ENCODE data around the gene NHSL2. TPM values are rescaled to one million over a fixed set of nuclear protein-coding genes. Genes with fewer than 3 reads are reported as not detected.

Gene NHSL2
- total and polyA plus RNA-seq, 4 experiments from 2014 or later: 8.1 to 27.2 (median 10.6) TPM

DNA sequence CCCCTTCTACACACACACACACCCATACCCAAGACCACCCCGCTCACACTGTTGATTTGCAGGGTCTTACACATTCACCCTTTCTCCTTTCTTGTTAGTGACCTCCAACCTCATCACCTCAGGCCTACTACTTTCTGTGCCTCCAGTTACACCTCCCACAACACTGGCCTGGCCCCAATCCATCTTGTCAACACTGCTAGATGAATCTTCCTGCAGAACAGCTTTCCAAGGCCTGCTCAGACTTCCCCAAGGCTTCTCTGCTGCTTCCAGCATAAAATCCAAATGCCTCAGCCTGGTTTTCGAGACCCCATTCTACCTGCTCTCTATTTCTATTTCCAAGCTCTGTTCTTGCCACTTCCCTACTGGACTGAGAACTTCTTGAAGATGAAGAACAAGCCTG is 79.9 kb downstream of the NHSL2 start:
- Histone ChIP-seq H3K9me3 (ENCODE audit: control insufficient read depth in 1 of 2, low read length in 2 of 2) (no peaks in the 10 kb centered on the region), H3K36me3 (ENCODE audit: insufficient read depth, low read length) (no peaks in the 10 kb centered on the region), H3K27ac (ENCODE audit: low read depth, low read length) (no peak overlapping the region), H3K4me1 (ENCODE audit: insufficient read depth, low read length) (peaks cover 19% of the 10 kb centered on the region), H3K27me3 (ENCODE audit: insufficient read depth, low read length) (no peaks in the 10 kb centered on the region), H3K4me3 (ENCODE audit: low read length in 2 of 2) (no peak overlapping the region)
- peaks cover 5 to 33% (median 13%) of the 10 kb centered on the region in 4 donors for H3K4me1 Mint-ChIP-seq
- H3K36me3 Mint-ChIP-seq: no peaks in the 10 kb centered on the region
- no peaks in the 10 kb centered on the region for H3K9me3 Mint-ChIP-seq
- peak overlapping the region in 1 of 7 donors; percentile 29 for H3K27ac Mint-ChIP-seq
- ChIA-PET POLR2A (ENCODE audit: partially characterized antibody) (no interaction called here), CTCF (ENCODE audit: partially characterized antibody) (no interaction called here)
- intact Hi-C loops (cut with micrococcal nuclease): no loop called here
- no peak overlapping the region for H3K4me3 Mint-ChIP-seq
- DNase-seq: no peak
- no peaks in the 10 kb centered on the region for H3K27me3 Mint-ChIP-seq

DNA sequence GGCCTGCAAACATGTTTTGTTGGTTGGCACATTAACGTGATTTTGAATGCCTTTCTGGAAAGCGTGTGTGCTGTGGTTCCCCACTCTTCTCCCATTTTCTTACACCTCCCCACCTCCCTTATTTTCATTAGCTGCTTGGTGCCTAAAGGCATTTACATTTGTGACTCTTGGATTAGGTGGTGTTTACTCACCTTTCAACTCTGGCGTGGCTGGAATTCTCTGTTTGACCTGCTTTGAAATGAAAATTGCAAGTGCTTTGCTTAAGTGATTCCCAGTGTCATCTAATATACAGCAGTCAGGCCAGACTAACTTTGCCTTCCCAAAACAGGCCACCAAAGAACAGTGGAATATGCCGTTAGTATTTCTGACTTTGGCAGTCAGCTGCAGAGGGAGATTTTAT is 80.5 kb downstream of the NHSL2 start:
- ChIA-PET CTCF (ENCODE audit: partially characterized antibody) (no interaction called here), POLR2A (ENCODE audit: partially characterized antibody) (no interaction called here)
- Histone ChIP-seq H3K9me3 (ENCODE audit: control insufficient read depth in 1 of 2, low read length in 2 of 2) (no peaks in the 10 kb centered on the region), H3K27me3 (ENCODE audit: insufficient read depth, low read length) (no peaks in the 10 kb centered on the region), H3K36me3 (ENCODE audit: insufficient read depth, low read length) (no peaks in the 10 kb centered on the region), H3K4me1 (ENCODE audit: insufficient read depth, low read length) (peaks cover 19% of the 10 kb centered on the region), H3K27ac (ENCODE audit: low read depth, low read length) (no peak overlapping the region), H3K4me3 (ENCODE audit: low read length in 2 of 2) (no peak overlapping the region)
- DNase-seq: no peak
- Mint-ChIP-seq H3K27ac (no peak overlapping the region), H3K4me3 (no peak overlapping the region), H3K27me3 (no peaks in the 10 kb centered on the region), H3K36me3 (no peaks in the 10 kb centered on the region), H3K9me3 (no peaks in the 10 kb centered on the region), H3K4me1 (peaks cover 5 to 33% (median 13%) of the 10 kb centered on the region in 4 donors)
- intact Hi-C loops (cut with micrococcal nuclease): no loop called here

DNA sequence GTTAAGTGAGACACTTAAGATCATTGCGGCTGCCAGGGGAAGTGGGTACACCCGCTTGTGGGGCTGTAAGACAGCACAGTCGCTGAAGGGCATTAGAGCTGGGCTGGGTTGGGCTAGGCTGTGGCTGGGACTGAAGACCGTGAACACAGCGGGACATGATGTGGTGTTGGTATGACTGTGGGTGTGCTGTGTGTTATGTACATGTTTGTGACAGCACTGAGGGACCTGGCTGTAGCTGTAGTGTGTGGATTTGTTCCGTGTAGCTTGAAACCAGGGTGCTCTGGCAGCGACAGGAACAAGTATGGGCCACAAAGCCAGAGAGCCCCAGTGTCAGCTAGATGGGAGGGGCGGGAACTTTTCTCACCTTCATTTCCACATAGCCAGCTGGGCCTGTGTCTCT is 82.1 kb downstream of the NHSL2 start:
- H3K36me3 ChIP-seq (ENCODE audit: insufficient read depth, low read length): no peaks in the 10 kb centered on the region
- CTCF ChIA-PET (ENCODE audit: partially characterized antibody): interaction anchor here (0.7 to 1.8 kb wide), 4 partner anchors 9 to 139 kb away, joined by 3 to 6 read pairs (median 4); partner anchors contain the start of gene RTL5
- Mint-ChIP-seq H3K27ac (peak overlapping the region; percentile 57 to 86 (median 79)), H3K4me3 (peak overlapping the region in 6 of 8 donors; percentile 17 to 61 (median 51)), H3K36me3 (no peaks in the 10 kb centered on the region), H3K9me3 (no peaks in the 10 kb centered on the region), H3K27me3 (no peaks in the 10 kb centered on the region), H3K4me1 (peaks cover 5 to 33% (median 13%) of the 10 kb centered on the region in 4 donors)
- H3K4me1 ChIP-seq (ENCODE audit: insufficient read depth, low read length): peaks cover 19% of the 10 kb centered on the region
- POLR2A ChIA-PET (ENCODE audit: partially characterized antibody): interaction anchor here (1.0 to 1.6 kb wide), 5 partner anchors 26 to 189 kb away, joined by 3 to 6 read pairs (median 4); partner anchors contain the start of genes PIN4 and RTL5
- H3K27me3 ChIP-seq (ENCODE audit: insufficient read depth, low read length): no peaks in the 10 kb centered on the region
- DNase-seq: peak; percentile 55 to 81 (median 60)
- H3K9me3 ChIP-seq (ENCODE audit: control insufficient read depth in 1 of 2, low read length in 2 of 2): no peaks in the 10 kb centered on the region
- H3K27ac ChIP-seq (ENCODE audit: low read depth, low read length): peak overlapping the region; percentile 9
- H3K4me3 ChIP-seq (ENCODE audit: low read length in 2 of 2): no peak overlapping the region
- intact Hi-C loops (cut with micrococcal nuclease): no loop called here

DNA sequence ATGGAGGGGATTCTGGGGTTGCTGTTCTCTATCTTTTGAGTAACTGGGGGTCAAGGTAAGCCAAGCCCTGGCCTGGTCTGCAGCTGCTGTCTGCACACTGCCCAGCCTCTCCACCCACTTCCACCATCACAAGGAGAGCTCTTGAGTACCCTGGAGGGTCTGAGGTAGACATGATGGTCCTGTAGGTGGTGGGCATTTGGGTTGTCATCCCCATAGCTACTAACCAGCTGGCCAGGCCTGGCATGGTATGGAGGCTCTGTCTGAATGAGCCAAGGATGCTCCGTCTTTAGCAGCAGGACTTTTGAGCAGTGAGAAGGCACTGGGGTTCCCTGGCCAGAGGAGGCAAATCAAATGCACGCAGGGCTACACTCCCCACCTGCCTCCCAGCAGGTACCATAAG is 82.7 kb downstream of the NHSL2 start:
- POLR2A ChIA-PET (ENCODE audit: partially characterized antibody): interaction anchor here (1.0 to 1.6 kb wide), 4 partner anchors 25 to 188 kb away, joined by 3 to 6 read pairs (median 5); partner anchors contain the start of genes PIN4 and RTL5
- Mint-ChIP-seq H3K9me3 (no peaks in the 10 kb centered on the region), H3K4me3 (no peak overlapping the region), H3K4me1 (peaks cover 5 to 33% (median 13%) of the 10 kb centered on the region in 4 donors), H3K27ac (peak overlapping the region in 5 of 7 donors; percentile 17 to 86 (median 53)), H3K27me3 (no peaks in the 10 kb centered on the region), H3K36me3 (no peaks in the 10 kb centered on the region)
- CTCF ChIA-PET (ENCODE audit: partially characterized antibody): interaction anchor here (1.1 to 1.8 kb wide), 3 partner anchors 29 to 139 kb away, joined by 3 to 6 read pairs (median 4); partner anchors contain the start of gene RTL5
- Histone ChIP-seq H3K9me3 (ENCODE audit: control insufficient read depth in 1 of 2, low read length in 2 of 2) (no peaks in the 10 kb centered on the region), H3K4me1 (ENCODE audit: insufficient read depth, low read length) (peaks cover 19% of the 10 kb centered on the region), H3K36me3 (ENCODE audit: insufficient read depth, low read length) (no peaks in the 10 kb centered on the region), H3K27me3 (ENCODE audit: insufficient read depth, low read length) (no peaks in the 10 kb centered on the region), H3K27ac (ENCODE audit: low read depth, low read length) (peak overlapping the region; percentile 9), H3K4me3 (ENCODE audit: low read length in 2 of 2) (no peak overlapping the region)
- intact Hi-C loops (cut with micrococcal nuclease): no loop called here
- DNase-seq: no peak

DNA sequence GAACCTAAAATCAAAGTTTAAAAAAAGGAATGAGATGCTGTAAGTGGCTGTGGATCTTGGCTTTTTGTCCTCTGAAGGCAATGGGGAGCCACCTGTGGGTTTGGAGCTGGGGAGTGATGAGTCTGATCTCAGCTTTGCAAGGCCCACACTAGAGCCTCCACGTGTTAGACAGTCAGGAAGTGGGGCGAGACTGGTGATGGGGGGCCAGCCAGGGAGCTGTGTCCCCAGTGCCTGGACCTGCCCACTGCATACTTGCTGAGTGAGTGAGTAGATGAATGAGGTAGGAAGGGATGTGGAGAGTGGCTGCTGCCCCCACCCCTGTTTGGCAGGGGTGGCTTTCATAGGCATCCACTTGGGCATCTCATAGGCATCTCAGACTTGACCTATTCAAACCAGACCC is 84.0 kb downstream of the NHSL2 start:
- no peak overlapping the region for H3K4me3 Mint-ChIP-seq
- H3K27me3 Mint-ChIP-seq: no peaks in the 10 kb centered on the region
- H3K27ac Mint-ChIP-seq: peak overlapping the region in 2 of 7 donors; percentile 11 to 18
- ChIA-PET CTCF (ENCODE audit: partially characterized antibody) (no interaction called here), POLR2A (ENCODE audit: partially characterized antibody) (no interaction called here)
- H3K27me3 ChIP-seq (ENCODE audit: insufficient read depth, low read length): no peaks in the 10 kb centered on the region
- no peaks in the 10 kb centered on the region for H3K36me3 ChIP-seq (ENCODE audit: insufficient read depth, low read length)
- no peaks in the 10 kb centered on the region for H3K36me3 Mint-ChIP-seq
- no peak for DNase-seq
- peaks cover 7 to 33% (median 14%) of the 10 kb centered on the region in 4 donors for H3K4me1 Mint-ChIP-seq
- H3K27ac ChIP-seq (ENCODE audit: low read depth, low read length): no peak overlapping the region
- peaks cover 0 to 1% (median 0%) of the 10 kb centered on the region in 8 donors for H3K9me3 Mint-ChIP-seq
- no peak overlapping the region for H3K4me3 ChIP-seq (ENCODE audit: low read length in 2 of 2)
- no peaks in the 10 kb centered on the region for H3K9me3 ChIP-seq (ENCODE audit: control insufficient read depth in 1 of 2, low read length in 2 of 2)
- peaks cover 22% of the 10 kb centered on the region for H3K4me1 ChIP-seq (ENCODE audit: insufficient read depth, low read length)
- intact Hi-C loops (cut with micrococcal nuclease): no loop called here

DNA sequence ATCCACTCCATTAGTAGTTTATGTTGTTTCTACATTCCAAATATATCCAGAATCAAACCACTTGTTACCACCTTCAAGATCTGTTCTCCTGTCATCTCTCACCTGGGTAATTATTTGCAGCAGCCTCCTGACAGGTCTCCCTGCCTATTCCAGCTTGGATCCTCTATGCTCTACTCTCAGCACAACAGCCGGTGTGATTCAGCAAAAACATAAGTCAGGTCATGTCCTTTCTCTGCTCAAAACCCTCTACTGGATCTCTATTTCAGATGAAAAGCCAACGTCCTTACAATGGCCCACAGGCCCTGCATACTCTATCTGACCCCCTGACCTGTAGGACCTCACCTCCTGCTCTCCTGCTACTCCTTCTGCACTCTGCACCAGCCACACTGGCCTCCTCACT is 84.5 kb downstream of the NHSL2 start:
- Mint-ChIP-seq H3K27me3 (no peaks in the 10 kb centered on the region), H3K27ac (peak overlapping the region in 1 of 7 donors; percentile 11), H3K9me3 (peaks cover 0 to 1% (median 0%) of the 10 kb centered on the region in 8 donors), H3K36me3 (no peaks in the 10 kb centered on the region), H3K4me1 (peaks cover 7 to 33% (median 14%) of the 10 kb centered on the region in 4 donors), H3K4me3 (no peak overlapping the region)
- POLR2A ChIA-PET (ENCODE audit: partially characterized antibody): no interaction called here
- no peak for DNase-seq
- Histone ChIP-seq H3K4me3 (ENCODE audit: low read length in 2 of 2) (no peak overlapping the region), H3K27me3 (ENCODE audit: insufficient read depth, low read length) (no peaks in the 10 kb centered on the region), H3K9me3 (ENCODE audit: control insufficient read depth in 1 of 2, low read length in 2 of 2) (no peaks in the 10 kb centered on the region), H3K27ac (ENCODE audit: low read depth, low read length) (no peak overlapping the region), H3K36me3 (ENCODE audit: insufficient read depth, low read length) (no peaks in the 10 kb centered on the region), H3K4me1 (ENCODE audit: insufficient read depth, low read length) (peaks cover 22% of the 10 kb centered on the region)
- intact Hi-C loops (cut with micrococcal nuclease): no loop called here
- CTCF ChIA-PET (ENCODE audit: partially characterized antibody): interaction anchor here (5.5 to 5.6 kb wide), 2 partner anchors 24 to 131 kb away, joined by 42 to 88 read pairs; no protein-coding TSS in a partner anchor

DNA sequence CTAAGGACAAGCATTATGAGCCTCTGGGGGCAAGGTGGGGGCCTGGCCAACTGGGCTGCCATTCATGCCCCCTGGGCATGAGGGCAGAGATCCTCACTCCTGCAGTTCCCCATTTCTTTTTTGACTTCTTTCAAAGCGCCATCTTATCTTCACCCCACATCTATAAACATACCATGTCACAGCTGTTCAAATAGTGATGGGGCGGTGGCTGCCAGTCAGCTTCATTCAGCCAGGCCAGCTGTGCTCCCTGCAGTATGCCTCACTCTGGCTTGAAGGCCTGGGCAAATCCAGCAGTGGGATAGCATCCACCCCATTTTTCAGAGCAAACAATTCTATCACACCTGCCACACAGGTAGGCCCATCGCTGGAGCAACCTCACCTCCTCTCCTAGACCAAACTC is 85.5 kb downstream of the NHSL2 start:
- no peak overlapping the region for H3K4me3 ChIP-seq (ENCODE audit: low read length in 2 of 2)
- ChIA-PET CTCF (ENCODE audit: partially characterized antibody) (interaction anchor here (5.5 to 5.6 kb wide), 2 partner anchors 23 to 130 kb away, joined by 42 to 88 read pairs; no protein-coding TSS in a partner anchor), POLR2A (ENCODE audit: partially characterized antibody) (no interaction called here)
- no peak overlapping the region for H3K4me3 Mint-ChIP-seq
- no peaks in the 10 kb centered on the region for H3K27me3 Mint-ChIP-seq
- peaks cover 0 to 1% (median 0%) of the 10 kb centered on the region in 8 donors for H3K9me3 Mint-ChIP-seq
- H3K9me3 ChIP-seq (ENCODE audit: control insufficient read depth in 1 of 2, low read length in 2 of 2): no peaks in the 10 kb centered on the region
- peaks cover 7 to 33% (median 14%) of the 10 kb centered on the region in 4 donors for H3K4me1 Mint-ChIP-seq
- H3K36me3 ChIP-seq (ENCODE audit: insufficient read depth, low read length): no peaks in the 10 kb centered on the region
- no peaks in the 10 kb centered on the region for H3K27me3 ChIP-seq (ENCODE audit: insufficient read depth, low read length)
- DNase-seq: no peak
- peaks cover 22% of the 10 kb centered on the region for H3K4me1 ChIP-seq (ENCODE audit: insufficient read depth, low read length)
- intact Hi-C loops (cut with micrococcal nuclease): no loop called here
- H3K36me3 Mint-ChIP-seq: no peaks in the 10 kb centered on the region
- no peak overlapping the region for H3K27ac Mint-ChIP-seq
- H3K27ac ChIP-seq (ENCODE audit: low read depth, low read length): no peak overlapping the region
